Body of pancreas (tissue), 4 donors: Measurements from ENCODE around the gene DCBLD1. TPM values are rescaled to one million over a fixed set of nuclear protein-coding genes. Genes with fewer than 3 reads are reported as not detected.
"Not testable (repeated sequence)": the region's sequence is repeated elsewhere in the genome, so short reads cannot be mapped to it uniquely, and the experiment has no call there.

ENCODE experiments used
- ATAC-seq: fragments of 150-250 bp; one replicate; pipeline ENCODE4 v1.9.1; 2016
- DNase-seq, 4 donors: peaks; one replicate each; pipeline ENCODE4 v3.0.0-alpha.2; 2019
- H3K27ac ChIP-seq, 4 donors: fragments of 200-600 bp; sonication (generic); 1 replicate in 3 of 4; 2 replicates in 1 of 4; pipeline versions ENCODE4 v1.5.1 to v1.6.1; 2016 to 2019; ENCODE audit warnings: mild to moderate bottlenecking in 1 of 4, mixed read lengths in 1 of 4, moderate library complexity in 1 of 4
- H3K27me3 ChIP-seq, 2 donors: fragments of 200-600 bp; sonication (generic); one replicate each; pipeline ENCODE4 v1.6.0; 2016; ENCODE audit warnings: mild to moderate bottlenecking in 1 of 2
- H3K36me3 ChIP-seq, 2 donors: fragments of 200-600 bp; sonication (generic); replicated peaks in 1 of 2; 2 replicates each; pipeline ENCODE4 v1.5.1; 2016; ENCODE audit warnings: low read depth in 2 of 2; ENCODE audit not compliant: insufficient read depth in 1 of 2
- H3K4me1 ChIP-seq: fragments of 200-600 bp; sonication (generic); one replicate; pipeline ENCODE4 v1.6.0; 2016
- H3K4me3 ChIP-seq, 2 donors: fragments of 200-600 bp; sonication (generic); 1 replicate in 1 of 2; 2 replicates in 1 of 2; pipeline ENCODE4 v1.5.1; 2016 to 2019
- H3K9me3 ChIP-seq, 3 donors: fragments of 200-600 bp; sonication (generic); 1 replicate in 2 of 3; 2 replicates in 1 of 3; pipeline ENCODE4 v1.5.1; 2016
- CTCF ChIP-seq, 7 experiments: fragments of 450-650 bp in 4 of 7; fragments of 200-600 bp in 3 of 7; sonication (generic) in 3 of 7; IDR thresholded peaks; one replicate each; pipeline ENCODE4 v1.5.1; 2016 to 2019; ENCODE audit warnings: antibody characterized with exemption in 7 of 7
- POLR2A ChIP-seq, 3 donors: fragments of 450-650 bp; IDR thresholded peaks; one replicate each; pipeline ENCODE4 v1.6.1; 2016; ENCODE audit warnings: antibody characterized with exemption in 3 of 3, mild to moderate bottlenecking in 2 of 3
- WGBS, 2 donors: methylation state at CpG; one replicate each; pipeline ENCODE4 v1.1.5; 2017; 5-methylcytosine and 5-hydroxymethylcytosine counted together
- intact Hi-C: fragments of 100-400 bp; cut with DNase I; formaldehyde crosslinking; loops from one replicate; pipeline ENCODE4 v1.15.1; 2023
- total RNA-seq, 2 donors: library from RNA; depleted of rRNA; stranded (reverse); fragments of >200 nt; gene quantifications; one replicate each; pipeline ENCODE4 v1.1.0, GENCODE V29; 2016

The DCBLD1 gene
- total RNA-seq, 2 donors from 2014 or later, result 10.6 to 11.5 TPM

GRCh38 chr6:117463762-117464665 lies 18.5 kb upstream of the DCBLD1 start:
- Histone ChIP-seq H3K36me3 (no peaks in the 10 kb centered on the region), H3K4me3 (no peak overlapping the region), H3K27me3 (no peaks in the 10 kb centered on the region), H3K27ac (no peak overlapping the region), H3K4me1 (no peaks in the 10 kb centered on the region), H3K9me3 (no peaks in the 10 kb centered on the region)
- intact Hi-C loops, result no loop called here
- DNase-seq (no peak), ATAC-seq (no peak)
- WGBS, 2 donors, result 75 to 80% methylated on average over 4 of the region's 4 CpGs
- TF ChIP-seq CTCF (IDR thresholded peaks at IDR 0.05) (no peak), POLR2A (IDR thresholded peaks at IDR 0.05) (no peak)

- intact Hi-C loops, result no loop called here
- ATAC-seq (no peak), DNase-seq (no peak)
- no peak overlapping the region for H3K4me3 ChIP-seq
- 44 to 72% methylated on average over 2 of the region's 2 CpGs for WGBS, 2 donors
- TF ChIP-seq POLR2A (IDR thresholded peaks at IDR 0.05) (no peak), CTCF (IDR thresholded peaks at IDR 0.05) (no peak)
- H3K27me3 ChIP-seq, result no peaks in the 10 kb centered on the region
- H3K36me3 ChIP-seq, result no peaks in the 10 kb centered on the region
- H3K27ac ChIP-seq, result no peak overlapping the region
- no peaks in the 10 kb centered on the region for H3K4me1 ChIP-seq
- no peaks in the 10 kb centered on the region for H3K9me3 ChIP-seq
These were observed 17.8 kb upstream of the DCBLD1 start for GRCh38 chr6:117464700-117465099.

GRCh38 chr6:117465691-117466090 lies 16.8 kb upstream of the DCBLD1 start:
- 0 to 17% methylated on average over 1 of the region's 1 CpG for WGBS, 2 donors
- Histone ChIP-seq H3K27ac (no peak overlapping the region), H3K9me3 (no peaks in the 10 kb centered on the region), H3K27me3 (no peaks in the 10 kb centered on the region), H3K36me3 (no peaks in the 10 kb centered on the region), H3K4me3 (no peak overlapping the region), H3K4me1 (no peaks in the 10 kb centered on the region)
- no peak for TF ChIP-seq POLR2A (IDR thresholded peaks at IDR 0.05)
- no peak for TF ChIP-seq CTCF (IDR thresholded peaks at IDR 0.05)
- intact Hi-C loops, result no loop called here
- DNase-seq (no peak), ATAC-seq (no peak)

- 71 to 76% methylated on average over 4 of the region's 4 CpGs for WGBS, 2 donors
- no peak overlapping the region for H3K27ac ChIP-seq
- intact Hi-C loops, result no loop called here
- no peaks in the 10 kb centered on the region for H3K27me3 ChIP-seq
- DNase-seq (no peak), ATAC-seq (no peak)
- no peak overlapping the region for H3K4me3 ChIP-seq
- no peaks in the 10 kb centered on the region for H3K9me3 ChIP-seq
- H3K36me3 ChIP-seq, result no peaks in the 10 kb centered on the region
- TF ChIP-seq POLR2A (IDR thresholded peaks at IDR 0.05) (no peak), CTCF (IDR thresholded peaks at IDR 0.05) (no peak)
- H3K4me1 ChIP-seq, result no peaks in the 10 kb centered on the region
These were observed 14.6 kb upstream of the DCBLD1 start for GRCh38 chr6:117467876-117468275.

GRCh38 chr6:117468527-117468926 lies 13.9 kb upstream of the DCBLD1 start:
- H3K4me3 ChIP-seq, H3K27me3 ChIP-seq, ATAC-seq, H3K4me1 ChIP-seq, DNase-seq, H3K27ac ChIP-seq, H3K9me3 ChIP-seq, H3K36me3 ChIP-seq, intact Hi-C loops: not testable (repeated sequence)
- 74 to 83% methylated on average over 4 of the region's 4 CpGs for WGBS, 2 donors
